ENCODE measurements around the gene SP1. TPM values are rescaled to one million over a fixed set of nuclear protein-coding genes. Genes with fewer than 3 reads are reported as not detected.

The SP1 gene
- total and polyA plus RNA-seq, 8 donors: 8.4 to 48.4 (median 30.6) TPM

GRCh38 chr12:53459097-53459496 is 79.1 kb downstream of the SP1 start:
- DNase-seq (no peak), ATAC-seq (no peak), FAIRE-seq (no peak)
- no peaks in the 10 kb centered on the region for H3K27me3 ChIP-seq
- H3K27ac ChIP-seq: no peak overlapping the region
- no peak for TF ChIP-seq CTCF (IDR thresholded peaks at IDR 0.05)
- peaks cover 34 to 97% (median 73%) of the 10 kb centered on the region in 3 donors for H3K36me3 ChIP-seq
- H3K4me3 ChIP-seq: no peak overlapping the region
- H3K4me1 ChIP-seq: peaks cover 0 to 6% (median 2%) of the 10 kb centered on the region in 3 donors
- 69% methylated on average over 4 of the region's 4 CpGs for WGBS, 2 donors
- intact Hi-C loops (cut with DNase I): no loop called here
- no peaks in the 10 kb centered on the region for H3K9me3 ChIP-seq

GRCh38 chr12:53461059-53461458 is 81.1 kb downstream of the SP1 start:
- TF ChIP-seq CTCF (IDR thresholded peaks at IDR 0.05): no peak
- Histone ChIP-seq H3K9me3 (no peaks in the 10 kb centered on the region), H3K27ac (no peak overlapping the region), H3K4me1 (no peaks in the 10 kb centered on the region), H3K36me3 (peaks cover 35 to 100% (median 82%) of the 10 kb centered on the region in 3 donors), H3K27me3 (no peaks in the 10 kb centered on the region), H3K4me3 (no peak overlapping the region)
- FAIRE-seq: no peak
- 73 to 75% methylated on average over 3 of the region's 3 CpGs for WGBS, 2 donors
- no peak for ATAC-seq
- intact Hi-C loops (cut with DNase I): loop anchor here in 1 of 3 donors (10.0 kb wide), 1 partner anchor 436 kb away; no protein-coding TSS in a partner anchor
- DNase-seq: no peak

GRCh38 chr12:53461591-53461990 is 81.6 kb downstream of the SP1 start:
- DNase-seq (no peak), FAIRE-seq (no peak), ATAC-seq (no peak)
- intact Hi-C loops (cut with DNase I): loop anchor here in 1 of 3 donors (10.0 kb wide), 1 partner anchor 437 kb away; no protein-coding TSS in a partner anchor
- 81 to 84% methylated on average over 8 of the region's 8 CpGs for WGBS, 2 donors
- H3K36me3 ChIP-seq: peaks cover 35 to 100% (median 81%) of the 10 kb centered on the region in 3 donors
- TF ChIP-seq CTCF (IDR thresholded peaks at IDR 0.05): no peak
- no peak overlapping the region for H3K27ac ChIP-seq
- H3K9me3 ChIP-seq: no peaks in the 10 kb centered on the region
- no peaks in the 10 kb centered on the region for H3K4me1 ChIP-seq
- no peak overlapping the region for H3K4me3 ChIP-seq
- H3K27me3 ChIP-seq: no peaks in the 10 kb centered on the region

- no peaks in the 10 kb centered on the region for H3K4me1 ChIP-seq
- intact Hi-C loops (cut with DNase I): loop anchor here in 1 of 3 donors (10.0 kb wide), 1 partner anchor 438 kb away; no protein-coding TSS in a partner anchor
- ATAC-seq (no peak), DNase-seq (no peak), FAIRE-seq (no peak)
- H3K4me3 ChIP-seq: no peak overlapping the region
- peaks cover 35 to 100% (median 85%) of the 10 kb centered on the region in 3 donors for H3K36me3 ChIP-seq
- H3K27ac ChIP-seq: no peak overlapping the region
- WGBS, 2 donors: 67 to 69% methylated on average over 3 of the region's 3 CpGs
- no peaks in the 10 kb centered on the region for H3K9me3 ChIP-seq
- no peaks in the 10 kb centered on the region for H3K27me3 ChIP-seq
- TF ChIP-seq CTCF (IDR thresholded peaks at IDR 0.05): no peak
Observed at GRCh38 chr12:53462935-53463334, 83.0 kb downstream of the SP1 start.

GRCh38 chr12:53463802-53464560 is 84.0 kb downstream of the SP1 start:
- DNase-seq (no peak), FAIRE-seq (no peak), ATAC-seq (no peak)
- Histone ChIP-seq H3K36me3 (peaks cover 36 to 100% (median 84%) of the 10 kb centered on the region in 3 donors), H3K27ac (no peak overlapping the region), H3K27me3 (no peaks in the 10 kb centered on the region), H3K4me1 (no peaks in the 10 kb centered on the region), H3K4me3 (no peak overlapping the region), H3K9me3 (no peaks in the 10 kb centered on the region)
- TF ChIP-seq CTCF (IDR thresholded peaks at IDR 0.05): no peak
- intact Hi-C loops (cut with DNase I): loop anchor here in 1 of 3 donors (10.0 kb wide), 1 partner anchor 439 kb away; no protein-coding TSS in a partner anchor
- 49 to 58% methylated on average over 5 of the region's 5 CpGs for WGBS, 2 donors

Measured in pancreas (tissue), 10 donors.